HCT116 (cell line): ENCODE measurements around the gene BBS4. TPM values are rescaled to one million over a fixed set of nuclear protein-coding genes. Genes with fewer than 3 reads are reported as not detected.

ENCODE experiments used
- ATAC-seq: fragments of 200-7000 bp; cut with Tn5 transposase; 2 replicates; pipeline ENCODE4 v1.9.1; 2020; ENCODE audit warnings: mild to moderate bottlenecking, moderate library complexity
- BruUV-seq: library from RNA; stranded (reverse); fragments of 400-500 nt; replicated peaks from 2 replicates; lab custom pipeline; 2021; lab: Mats Ljungman, UMichigan
- CTCF ChIA-PET: fragments of 300-600 bp; sonication (Branson Sonifier 250); formaldehyde crosslinking; loops from one replicate; lab custom pipeline; 2021; ENCODE audit warnings: antibody characterized with exemption; lab: Charles Lee
- POLR2A ChIA-PET: fragments of 300-600, 350-600 bp; sonication (Branson Sonifier 250); formaldehyde crosslinking; loops from one replicate; lab custom pipeline; 2021; ENCODE audit warnings: antibody characterized with exemption; lab: Charles Lee
- RAD21 ChIA-PET, 2 experiments: fragments of 300-600 bp; sonication (Branson Sonifier 250); formaldehyde crosslinking; loops; one replicate each; lab custom pipeline; 2023; ENCODE audit warnings: low total read pairs in 2 of 2; ENCODE audit not compliant: uncharacterized antibody in 2 of 2, unreplicated experiment in 2 of 2, low non-redundant PET in 1 of 2; lab: Charles Lee
- DNase-seq: peaks from one replicate; pipeline ENCODE4 v3.0.0-alpha.2; 2010; ENCODE audit warnings: low read depth, low spot score
- H2AFZ ChIP-seq: fragments of 200-600 bp; shearing (Covaris generic), sonication (generic); 2 replicates; pipeline ENCODE4 v1.6.1; 2017; ENCODE audit warnings: low read depth, mixed run types, mixed read lengths, antibody characterized with exemption, low read length; ENCODE audit not compliant: poor library complexity, severe bottlenecking
- H3K27ac ChIP-seq: 2 replicates; pipeline ENCODE4 v1.5.1; 2012; ENCODE audit warnings: low read depth, low read length
- H3K27me3 ChIP-seq: fragments of 200-600 bp; sonication (generic); 2 replicates; pipeline ENCODE4 v1.6.1; 2016; ENCODE audit warnings: mixed run types, low read length, mixed read lengths; ENCODE audit not compliant: insufficient read depth
- H3K36me3 ChIP-seq, 2 experiments: fragments of 200-500 bp in 1 of 2; fragments of 200-600 bp in 1 of 2; sonication (Bioruptor generic) in 1 of 2; sonication (generic) in 1 of 2; 2 replicates each; pipeline versions ENCODE4 v1.5.1 to v1.6.1; 2014 to 2016; ENCODE audit warnings: low read length in 2 of 2, inconsistent platforms in 1 of 2, mixed read lengths in 1 of 2, mixed run types in 1 of 2; ENCODE audit not compliant: insufficient read depth in 2 of 2, control insufficient read depth in 1 of 2
- H3K4me1 ChIP-seq, 2 experiments: fragments of 200-600 bp in 1 of 2; sonication (generic) in 1 of 2; 2 replicates each; pipeline versions ENCODE4 v1.5.1 to v1.6.1; 2012 to 2017; ENCODE audit warnings: low read length in 2 of 2, inconsistent platforms in 1 of 2, mild to moderate bottlenecking in 1 of 2, mixed read lengths in 1 of 2, mixed run types in 1 of 2, moderate library complexity in 1 of 2; ENCODE audit not compliant: insufficient read depth in 2 of 2, control insufficient read depth in 1 of 2
- H3K4me2 ChIP-seq: fragments of 200-600 bp; sonication (generic); 2 replicates; pipeline ENCODE4 v1.6.1; 2017; ENCODE audit warnings: mixed run types, low read length, mixed read lengths
- H3K4me3 ChIP-seq, 2 experiments: fragments of 200-600 bp in 1 of 2; sonication (generic) in 1 of 2; replicated peaks in 1 of 2; 2 replicates each; pipeline ENCODE4 v1.5.1; 2011 to 2016; ENCODE audit warnings: low read length in 2 of 2, control low read depth in 1 of 2, low read depth in 1 of 2, mild to moderate bottlenecking in 1 of 2, mixed read lengths in 1 of 2, mixed run types in 1 of 2
- H3K79me2 ChIP-seq: fragments of 200-600 bp; sonication (generic); 2 replicates; pipeline ENCODE4 v1.6.1; 2017; ENCODE audit warnings: mild to moderate bottlenecking, mixed run types, low read length, moderate library complexity, mixed read lengths; ENCODE audit not compliant: insufficient read depth
- H3K9ac ChIP-seq: fragments of 200-600 bp; sonication (generic); 2 replicates; pipeline ENCODE4 v1.6.1; 2016; ENCODE audit warnings: low read length, mixed read lengths
- H3K9me2 ChIP-seq: fragments of 200-600 bp; sonication (generic), shearing (Covaris generic); 2 replicates; pipeline ENCODE4 v1.6.1; 2017; ENCODE audit warnings: mixed run types, mild to moderate bottlenecking, moderate library complexity; ENCODE audit not compliant: insufficient read depth
- H3K9me3 ChIP-seq, 2 experiments: fragments of 200-500 bp in 1 of 2; fragments of 200-600 bp in 1 of 2; sonication (Bioruptor generic) in 1 of 2; sonication (generic) in 1 of 2; 2 replicates each; pipeline ENCODE4 v1.6.1; 2014 to 2017; ENCODE audit warnings: low read length in 2 of 2, mixed read lengths in 2 of 2, inconsistent platforms in 1 of 2, low read depth in 1 of 2, mild to moderate bottlenecking in 1 of 2, mixed run types in 1 of 2, moderate library complexity in 1 of 2; ENCODE audit not compliant: control insufficient read depth in 1 of 2, insufficient read depth in 1 of 2
- H4K20me1 ChIP-seq: fragments of 200-600 bp; sonication (generic), shearing (Covaris generic); 2 replicates; pipeline ENCODE4 v1.6.1; 2017; ENCODE audit warnings: mixed run types, mild to moderate bottlenecking, moderate library complexity; ENCODE audit not compliant: insufficient read depth
- CEBPB ChIP-seq: IDR thresholded peaks from 2 replicates; pipeline ENCODE4 v1.6.1; 2012; ENCODE audit warnings: low read depth
- EGR1 ChIP-seq: IDR thresholded peaks from 2 replicates; pipeline ENCODE4 v1.6.1; 2012; ENCODE audit warnings: low read depth
- ELF1 ChIP-seq: IDR thresholded peaks from 2 replicates; pipeline ENCODE4 v1.6.1; 2012; ENCODE audit warnings: low read depth, borderline replicate concordance
- EZH2 ChIP-seq: fragments of 200-600 bp; sonication (generic); IDR thresholded peaks from 2 replicates; pipeline ENCODE4 v1.6.1; 2017; ENCODE audit warnings: antibody characterized with exemption, mixed run types
- FOSL1 ChIP-seq: IDR thresholded peaks from 2 replicates; pipeline ENCODE4 v1.6.1; 2012; ENCODE audit warnings: low read depth
- JUND ChIP-seq: IDR thresholded peaks from 2 replicates; pipeline ENCODE4 v1.6.1; 2012
- POLR2A ChIP-seq: IDR thresholded peaks from 2 replicates; pipeline ENCODE4 v1.7.0; 2011; ENCODE audit warnings: borderline replicate concordance; ENCODE audit not compliant: insufficient read depth, insufficient read length; ENCODE audit errors: extremely low read depth
- POLR2AphosphoS5 ChIP-seq: IDR thresholded peaks from 2 replicates; pipeline ENCODE4 v1.6.1; 2011; ENCODE audit warnings: mild to moderate bottlenecking, low read depth, low read length, moderate library complexity
- RAD21 ChIP-seq: IDR thresholded peaks from 2 replicates; pipeline ENCODE4 v1.6.1; 2012; ENCODE audit warnings: low read depth, mild to moderate bottlenecking
- SIN3A ChIP-seq: IDR thresholded peaks from 2 replicates; pipeline ENCODE4 v1.6.1; 2012; ENCODE audit warnings: low read depth
- SP1 ChIP-seq: IDR thresholded peaks from 2 replicates; pipeline ENCODE4 v1.6.1; 2012; ENCODE audit warnings: low read depth
- SRF ChIP-seq: IDR thresholded peaks from 2 replicates; pipeline ENCODE4 v1.6.1; 2012; ENCODE audit warnings: low read depth
- TCF7L2 ChIP-seq: IDR thresholded peaks from 2 replicates; pipeline ENCODE4 v1.7.0; 2011; ENCODE audit warnings: borderline replicate concordance, inconsistent platforms; ENCODE audit not compliant: insufficient read depth, insufficient read length; ENCODE audit errors: extremely low read depth
- YY1 ChIP-seq: IDR thresholded peaks from 2 replicates; pipeline ENCODE4 v1.6.1; 2011; ENCODE audit warnings: low read length, low read depth, moderate library complexity, mild to moderate bottlenecking; ENCODE audit not compliant: insufficient replicate concordance; ENCODE audit errors: extremely low read depth
- ZFX ChIP-seq: fragments of 450-650 bp; IDR thresholded peaks from 2 replicates; pipeline ENCODE4 v1.6.1; 2017
- intact Hi-C: fragments of 100-400 bp; cut with micrococcal nuclease; formaldehyde crosslinking; loops from 2 replicates; pipeline ENCODE4 v1.10.0; 2022
- total RNA-seq: library from RNA; stranded (reverse); gene quantifications from one replicate; pipeline ENCODE4 v1.2.1, GENCODE V29; 2021; ENCODE audit not compliant: unreplicated experiment
- TF ChIP-seq, protein P1 (sequence below): IDR thresholded peaks from 2 replicates; pipeline ENCODE4 v1.6.1; 2012; ENCODE audit warnings: low read depth
- TF ChIP-seq, protein P2 (sequence below): IDR thresholded peaks from 2 replicates; pipeline ENCODE4 v1.6.1; 2012
- TF ChIP-seq, protein P3 (sequence below), 3 experiments: fragments of 200-600 bp in 1 of 3; sonication (generic) in 1 of 3; IDR thresholded peaks in 2 of 3; conservative IDR thresholded peaks in 1 of 3; 2 replicates each; pipeline ENCODE4 v1.5.1; 2012 to 2017; ENCODE audit warnings: low read depth in 2 of 3, low read length in 2 of 3, antibody characterized with exemption in 1 of 3, borderline replicate concordance in 1 of 3, control low read depth in 1 of 3, mild to moderate bottlenecking in 1 of 3, mixed read lengths in 1 of 3, mixed run types in 1 of 3, moderate library complexity in 1 of 3; ENCODE audit not compliant: insufficient read depth in 1 of 3

The BBS4 gene
- total RNA-seq, 1 experiment from 2014 or later: 10.0 TPM

DNA sequence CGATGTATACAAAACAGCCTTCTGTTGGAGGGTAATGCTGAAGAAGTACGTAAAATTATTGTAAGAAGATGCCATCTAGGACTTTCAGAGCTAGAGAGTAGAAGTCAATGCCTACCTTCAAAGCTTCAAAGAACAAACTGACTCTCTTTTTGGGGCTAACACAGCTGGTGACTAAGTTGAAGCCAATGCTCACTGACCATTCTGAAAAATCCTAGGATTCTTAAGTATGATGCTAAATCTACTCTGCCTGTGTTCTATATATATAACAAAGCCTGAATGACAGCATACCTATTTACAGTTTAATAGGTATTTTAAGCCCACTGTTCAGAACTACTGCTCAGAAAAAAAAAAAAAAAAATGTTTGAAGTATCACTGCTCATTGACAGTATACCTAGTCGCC is 78.6 kb downstream of the BBS4 start:
- Histone ChIP-seq H3K36me3 (peaks cover 20 to 55% of the 10 kb centered on the region in 2 experiments; a peak in 3 of 4 replicates), H3K9me3 (peaks cover 0 to 18% of the 10 kb centered on the region in 2 experiments; a peak in 2 of 4 replicates), H3K27ac (no peak overlapping the region), H3K9me2 (no peaks in the 10 kb centered on the region), H4K20me1 (no peaks in the 10 kb centered on the region), H3K4me3 (no peak overlapping the region), H3K4me1 (no peaks in the 10 kb centered on the region), H3K27me3 (no peaks in the 10 kb centered on the region), H3K9ac (no peak overlapping the region), H3K4me2 (no peak overlapping the region), H3K79me2 (peaks cover 62% of the 10 kb centered on the region), H2AFZ (no peak overlapping the region)
- DNase-seq: no peak
- no TSS peak for BruUV-seq
- no peak for TF ChIP-seq FOSL1
- TF ChIP-seq ELF1: no peak
- TF ChIP-seq TCF7L2: no peak
- ChIA-PET RAD21 (no interaction called here), CTCF (interaction anchor here (1.5 kb wide), 1 partner anchor 46 kb away, joined by 3 read pairs; no protein-coding TSS in a partner anchor), POLR2A (no interaction called here)
- ATAC-seq: no peak
- intact Hi-C loops: no loop called here

DNA sequence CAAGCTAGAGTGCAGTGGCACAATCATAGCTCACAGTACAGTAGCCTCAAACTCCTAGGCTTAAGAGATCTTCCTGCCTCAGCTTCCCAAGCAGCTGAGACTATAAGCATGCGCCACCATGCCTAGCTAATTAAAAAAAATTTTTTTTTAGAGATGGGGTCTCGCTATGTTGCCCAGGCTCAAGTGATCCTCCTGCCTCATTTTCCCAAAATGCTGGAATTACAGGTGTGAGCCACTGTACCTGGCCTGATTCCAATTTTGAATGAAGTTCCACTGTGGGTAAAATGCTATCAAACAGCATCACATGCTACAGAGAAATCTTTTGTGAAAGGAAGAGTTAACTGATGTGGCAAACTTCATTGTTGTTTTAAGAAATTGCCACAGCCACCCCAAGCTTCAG is 80.0 kb downstream of the BBS4 start:
- ATAC-seq (no peak), DNase-seq (no peak)
- H3K4me2 ChIP-seq: no peak overlapping the region
- H4K20me1 ChIP-seq: no peaks in the 10 kb centered on the region
- ChIA-PET CTCF (no interaction called here), POLR2A (no interaction called here), RAD21 (no interaction called here)
- TF ChIP-seq, protein P1, sequence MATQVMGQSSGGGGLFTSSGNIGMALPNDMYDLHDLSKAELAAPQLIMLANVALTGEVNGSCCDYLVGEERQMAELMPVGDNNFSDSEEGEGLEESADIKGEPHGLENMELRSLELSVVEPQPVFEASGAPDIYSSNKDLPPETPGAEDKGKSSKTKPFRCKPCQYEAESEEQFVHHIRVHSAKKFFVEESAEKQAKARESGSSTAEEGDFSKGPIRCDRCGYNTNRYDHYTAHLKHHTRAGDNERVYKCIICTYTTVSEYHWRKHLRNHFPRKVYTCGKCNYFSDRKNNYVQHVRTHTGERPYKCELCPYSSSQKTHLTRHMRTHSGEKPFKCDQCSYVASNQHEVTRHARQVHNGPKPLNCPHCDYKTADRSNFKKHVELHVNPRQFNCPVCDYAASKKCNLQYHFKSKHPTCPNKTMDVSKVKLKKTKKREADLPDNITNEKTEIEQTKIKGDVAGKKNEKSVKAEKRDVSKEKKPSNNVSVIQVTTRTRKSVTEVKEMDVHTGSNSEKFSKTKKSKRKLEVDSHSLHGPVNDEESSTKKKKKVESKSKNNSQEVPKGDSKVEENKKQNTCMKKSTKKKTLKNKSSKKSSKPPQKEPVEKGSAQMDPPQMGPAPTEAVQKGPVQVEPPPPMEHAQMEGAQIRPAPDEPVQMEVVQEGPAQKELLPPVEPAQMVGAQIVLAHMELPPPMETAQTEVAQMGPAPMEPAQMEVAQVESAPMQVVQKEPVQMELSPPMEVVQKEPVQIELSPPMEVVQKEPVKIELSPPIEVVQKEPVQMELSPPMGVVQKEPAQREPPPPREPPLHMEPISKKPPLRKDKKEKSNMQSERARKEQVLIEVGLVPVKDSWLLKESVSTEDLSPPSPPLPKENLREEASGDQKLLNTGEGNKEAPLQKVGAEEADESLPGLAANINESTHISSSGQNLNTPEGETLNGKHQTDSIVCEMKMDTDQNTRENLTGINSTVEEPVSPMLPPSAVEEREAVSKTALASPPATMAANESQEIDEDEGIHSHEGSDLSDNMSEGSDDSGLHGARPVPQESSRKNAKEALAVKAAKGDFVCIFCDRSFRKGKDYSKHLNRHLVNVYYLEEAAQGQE: no peak
- TF ChIP-seq POLR2AphosphoS5: no peak
- no peak for TF ChIP-seq SIN3A
- TF ChIP-seq, protein P2, sequence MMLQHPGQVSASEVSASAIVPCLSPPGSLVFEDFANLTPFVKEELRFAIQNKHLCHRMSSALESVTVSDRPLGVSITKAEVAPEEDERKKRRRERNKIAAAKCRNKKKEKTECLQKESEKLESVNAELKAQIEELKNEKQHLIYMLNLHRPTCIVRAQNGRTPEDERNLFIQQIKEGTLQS: no peak
- TF ChIP-seq, protein P3, sequence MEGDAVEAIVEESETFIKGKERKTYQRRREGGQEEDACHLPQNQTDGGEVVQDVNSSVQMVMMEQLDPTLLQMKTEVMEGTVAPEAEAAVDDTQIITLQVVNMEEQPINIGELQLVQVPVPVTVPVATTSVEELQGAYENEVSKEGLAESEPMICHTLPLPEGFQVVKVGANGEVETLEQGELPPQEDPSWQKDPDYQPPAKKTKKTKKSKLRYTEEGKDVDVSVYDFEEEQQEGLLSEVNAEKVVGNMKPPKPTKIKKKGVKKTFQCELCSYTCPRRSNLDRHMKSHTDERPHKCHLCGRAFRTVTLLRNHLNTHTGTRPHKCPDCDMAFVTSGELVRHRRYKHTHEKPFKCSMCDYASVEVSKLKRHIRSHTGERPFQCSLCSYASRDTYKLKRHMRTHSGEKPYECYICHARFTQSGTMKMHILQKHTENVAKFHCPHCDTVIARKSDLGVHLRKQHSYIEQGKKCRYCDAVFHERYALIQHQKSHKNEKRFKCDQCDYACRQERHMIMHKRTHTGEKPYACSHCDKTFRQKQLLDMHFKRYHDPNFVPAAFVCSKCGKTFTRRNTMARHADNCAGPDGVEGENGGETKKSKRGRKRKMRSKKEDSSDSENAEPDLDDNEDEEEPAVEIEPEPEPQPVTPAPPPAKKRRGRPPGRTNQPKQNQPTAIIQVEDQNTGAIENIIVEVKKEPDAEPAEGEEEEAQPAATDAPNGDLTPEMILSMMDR (IDR thresholded peaks at IDR 0.05 in 2 of 3, conservative IDR thresholded peaks at IDR 0.05 in 1 of 3; ENCODE audit: borderline replicate concordance in 1 of 3, insufficient read depth in 1 of 3, low read depth in 2 of 3, low read length in 2 of 3): no peak
- no peak for TF ChIP-seq SRF
- TF ChIP-seq JUND: no peak
- no peak for TF ChIP-seq ZFX
- no peak for TF ChIP-seq CEBPB
- TF ChIP-seq EZH2: no peak
- TF ChIP-seq SP1: no peak
- TF ChIP-seq RAD21: no peak
- TF ChIP-seq POLR2A: no peak
- TF ChIP-seq EGR1: no peak
- no peak for TF ChIP-seq ELF1
- TF ChIP-seq YY1: no peak
- no peak overlapping the region for H3K4me3 ChIP-seq
- H3K27me3 ChIP-seq: no peaks in the 10 kb centered on the region
- H3K79me2 ChIP-seq: peaks cover 64% of the 10 kb centered on the region
- no peaks in the 10 kb centered on the region for H3K9me2 ChIP-seq
- peaks cover 0 to 18% of the 10 kb centered on the region in 2 experiments; a peak in 2 of 4 replicates for H3K9me3 ChIP-seq
- BruUV-seq: no TSS peak
- no peak overlapping the region for H3K27ac ChIP-seq
- H3K4me1 ChIP-seq: no peaks in the 10 kb centered on the region
- no peak overlapping the region for H2AFZ ChIP-seq
- no peak overlapping the region for H3K9ac ChIP-seq
- peaks cover 18 to 55% of the 10 kb centered on the region in 2 experiments; a peak in 3 of 4 replicates for H3K36me3 ChIP-seq
- intact Hi-C loops: no loop called here
